ENCODE results near the gene HIF1A. TPM values are rescaled to one million over a fixed set of nuclear protein-coding genes. Genes with fewer than 3 reads are reported as not detected.
"Not testable (repeated sequence)": the region's sequence is repeated elsewhere in the genome, so short reads cannot be mapped to it uniquely, and the experiment has no call there.

HIF1A gene
- total RNA-seq, 3 donors from 2014 or later = 66.9 to 112 (median 71.6) TPM

- H3K4me1 ChIP-seq (ENCODE audit: low read depth) = peaks cover 16% of the 10 kb centered on the region
- intact Hi-C loops (cut with DNase I, micrococcal nuclease) = no loop called here
- DNase-seq (no peak), ATAC-seq (no peak)
- TF ChIP-seq CTCF (IDR thresholded peaks at IDR 0.05) = no peak
- no peaks in the 10 kb centered on the region for H3K36me3 ChIP-seq (ENCODE audit: low read depth)
- H3K9me3 ChIP-seq = no peaks in the 10 kb centered on the region
- no peak overlapping the region for H3K4me3 ChIP-seq
Measured at GRCh38 chr14:61706096-61706690, 10.9 kb downstream of the HIF1A start.

- DNase-seq; H3K4me3 ChIP-seq; ATAC-seq; H3K36me3 ChIP-seq (ENCODE audit: low read depth); intact Hi-C loops (cut with DNase I, micrococcal nuclease); H3K9me3 ChIP-seq: not testable (repeated sequence)
- H3K4me1 ChIP-seq (ENCODE audit: low read depth) = peaks cover 12% of the 10 kb centered on the region
Measured at GRCh38 chr14:61707774-61708173, 12.5 kb downstream of the HIF1A start.

GRCh38 chr14:61708693-61709092 is 13.4 kb downstream of the HIF1A start:
- DNase-seq; ATAC-seq; H3K9me3 ChIP-seq; intact Hi-C loops (cut with DNase I, micrococcal nuclease); H3K4me3 ChIP-seq; H3K4me1 ChIP-seq (ENCODE audit: low read depth); H3K36me3 ChIP-seq (ENCODE audit: low read depth): not testable (repeated sequence)

DNA sequence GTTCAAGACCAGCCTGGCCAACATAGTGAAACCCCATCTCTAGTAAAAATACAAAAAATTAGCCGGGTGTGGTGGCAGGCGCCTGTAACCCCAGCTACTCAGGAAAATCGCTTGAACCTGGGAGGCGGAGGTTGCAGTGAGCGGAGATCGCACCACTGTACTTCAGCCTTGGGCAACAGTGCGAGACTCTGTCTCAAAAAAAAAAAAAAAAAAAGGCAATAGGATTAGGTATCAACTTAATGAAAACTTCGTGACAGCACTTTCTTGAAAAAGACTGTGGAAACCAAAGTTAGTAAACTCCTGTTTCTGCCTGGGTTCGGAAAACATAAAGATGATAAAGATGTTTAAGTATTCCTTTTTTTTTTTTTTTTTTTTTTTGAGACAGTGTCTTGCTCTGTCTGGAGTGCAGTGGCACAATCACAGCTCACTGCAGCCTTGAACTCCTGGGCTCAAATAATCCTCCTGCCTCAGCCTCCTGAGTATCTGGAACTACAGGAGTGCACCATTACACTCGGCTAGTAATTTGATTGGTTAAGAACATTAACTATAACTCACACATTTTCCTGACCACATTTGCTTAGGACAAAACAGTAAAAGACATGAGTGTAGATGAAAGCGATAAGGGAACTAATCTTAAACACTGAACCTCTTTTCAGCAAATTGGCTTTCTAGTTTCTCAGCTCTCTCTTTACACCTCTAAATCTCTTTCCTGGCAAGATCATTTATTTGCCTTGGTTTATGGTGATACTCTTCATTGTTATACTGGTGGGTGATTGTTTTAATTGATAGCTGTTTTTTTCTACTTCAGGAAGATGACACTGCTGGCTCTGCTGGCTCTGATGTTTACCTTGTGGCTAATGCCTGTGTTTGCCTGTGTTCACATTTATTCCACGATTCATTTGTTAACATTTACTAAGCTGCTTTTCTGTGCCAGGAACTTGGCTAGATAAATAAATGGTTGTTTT is 15.8 kb downstream of the HIF1A start:
- Histone ChIP-seq H3K9me3 (no peaks in the 10 kb centered on the region), H3K36me3 (ENCODE audit: low read depth) (no peaks in the 10 kb centered on the region), H3K4me3 (no peak overlapping the region), H3K4me1 (ENCODE audit: low read depth) (peaks cover 12% of the 10 kb centered on the region)
- ATAC-seq = peak; percentile 64
- intact Hi-C loops (cut with DNase I, micrococcal nuclease) = no loop called here
- DNase-seq = no peak
- no peak for TF ChIP-seq CTCF (IDR thresholded peaks at IDR 0.05)

- Histone ChIP-seq H3K36me3 (ENCODE audit: low read depth) (no peaks in the 10 kb centered on the region), H3K4me1 (ENCODE audit: low read depth) (peaks cover 16% of the 10 kb centered on the region), H3K9me3 (no peaks in the 10 kb centered on the region), H3K4me3 (no peak overlapping the region)
- DNase-seq (no peak), ATAC-seq (no peak)
- no peak for TF ChIP-seq CTCF (IDR thresholded peaks at IDR 0.05)
- intact Hi-C loops (cut with DNase I, micrococcal nuclease) = no loop called here
Measured at GRCh38 chr14:61712137-61712536, 16.8 kb downstream of the HIF1A start.

DNA sequence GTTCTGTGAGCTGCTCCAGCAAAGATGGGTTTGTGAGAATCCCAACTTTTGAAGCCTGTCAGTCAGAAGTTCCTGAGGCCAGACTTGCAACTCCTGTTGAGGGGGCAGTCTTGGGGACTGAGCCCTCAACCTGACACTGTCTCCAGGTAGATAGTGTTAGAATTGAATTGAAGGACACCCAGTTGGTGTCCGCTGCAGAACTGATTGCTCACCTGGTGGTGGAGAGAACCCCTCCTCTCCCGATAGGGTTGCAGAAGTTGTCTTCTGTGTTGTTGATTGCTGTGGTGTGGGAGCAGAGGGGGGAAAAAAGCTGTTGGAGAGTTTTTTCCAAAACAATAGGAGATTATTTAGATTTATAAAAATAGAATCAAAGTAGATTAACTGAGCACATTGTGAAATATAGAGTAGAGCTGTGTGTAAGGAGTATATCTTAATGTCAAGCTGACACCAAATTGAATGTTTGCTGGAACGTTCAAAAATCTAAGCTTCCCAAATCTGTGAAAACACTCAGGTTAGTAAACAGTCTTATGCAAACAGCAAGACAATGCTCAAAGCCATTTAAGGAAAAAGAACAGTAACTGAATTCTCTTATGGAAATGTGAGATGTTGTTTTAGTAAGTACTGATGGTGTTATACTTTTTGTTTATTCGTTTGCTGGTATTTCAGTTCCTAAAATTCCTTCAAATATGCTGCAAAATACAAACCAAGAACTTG is 18.6 kb downstream of the HIF1A start:
- DNase-seq = no peak
- Histone ChIP-seq H3K4me1 (ENCODE audit: low read depth) (peaks cover 25% of the 10 kb centered on the region), H3K4me3 (no peak overlapping the region), H3K9me3 (no peaks in the 10 kb centered on the region), H3K36me3 (ENCODE audit: low read depth) (no peaks in the 10 kb centered on the region)
- intact Hi-C loops (cut with DNase I, micrococcal nuclease) = no loop called here
- no peak for TF ChIP-seq CTCF (IDR thresholded peaks at IDR 0.05)
- ATAC-seq = no peak

Data from mucosa of descending colon (tissue), 3 donors.